Muscle of leg (tissue), 11 donors: Measurements from ENCODE around the gene NOP9. TPM values are rescaled to one million over a fixed set of nuclear protein-coding genes. Genes with fewer than 3 reads are reported as not detected.

Experiments used
- DNase-seq: peaks from one replicate; pipeline ENCODE4 v3.0.0; 2013
- H3K27ac ChIP-seq: one replicate; pipeline ENCODE4 v1.5.1; 2013; ENCODE audit warnings: mild to moderate bottlenecking, low read length, control low read depth
- H3K27me3 ChIP-seq: one replicate; pipeline ENCODE4 v1.6.1; 2013; ENCODE audit warnings: low read length; ENCODE audit not compliant: control insufficient read depth, insufficient read depth
- H3K36me3 ChIP-seq: one replicate; pipeline ENCODE4 v1.6.1; 2013; ENCODE audit warnings: low read length; ENCODE audit not compliant: control insufficient read depth, insufficient read depth
- H3K4me1 ChIP-seq: one replicate; pipeline ENCODE4 v1.6.1; 2013; ENCODE audit warnings: low read length; ENCODE audit not compliant: control insufficient read depth, insufficient read depth
- H3K4me3 ChIP-seq: one replicate; pipeline ENCODE4 v1.5.1; 2013; ENCODE audit warnings: low read length, control low read depth
- H3K9me3 ChIP-seq: replicated peaks from 2 replicates; pipeline ENCODE4 v1.6.1; 2013; ENCODE audit warnings: low read depth, low read length; ENCODE audit not compliant: control insufficient read depth
- WGBS: methylation state at CpG from one replicate; pipeline ENCODE4 v1.1.5; 2013; ENCODE audit warnings: missing lambda C conversion rate; ENCODE audit not compliant: insufficient coverage; 5-methylcytosine and 5-hydroxymethylcytosine counted together
- polyA plus RNA-seq, 8 donors: library from polyadenylated mRNA; unstranded; fragments of 120-200 nt; gene quantifications; one replicate each; pipeline versions ENCODE4 v1.2.1 to v1.2.3, GENCODE V29; 2013; ENCODE audit warnings: inconsistent platforms in 1 of 8, low replicate concordance in 1 of 8; ENCODE audit not compliant: insufficient read length in 8 of 8, insufficient read depth in 1 of 8
- total RNA-seq: library from RNA; stranded (reverse); fragments of 120-200 nt; gene quantifications from one replicate; pipeline ENCODE4 v1.2.4, GENCODE V29; 2013

NOP9 gene
- total and polyA plus RNA-seq, 9 donors = 15.7 to 23.9 (median 20.0) TPM

DNA sequence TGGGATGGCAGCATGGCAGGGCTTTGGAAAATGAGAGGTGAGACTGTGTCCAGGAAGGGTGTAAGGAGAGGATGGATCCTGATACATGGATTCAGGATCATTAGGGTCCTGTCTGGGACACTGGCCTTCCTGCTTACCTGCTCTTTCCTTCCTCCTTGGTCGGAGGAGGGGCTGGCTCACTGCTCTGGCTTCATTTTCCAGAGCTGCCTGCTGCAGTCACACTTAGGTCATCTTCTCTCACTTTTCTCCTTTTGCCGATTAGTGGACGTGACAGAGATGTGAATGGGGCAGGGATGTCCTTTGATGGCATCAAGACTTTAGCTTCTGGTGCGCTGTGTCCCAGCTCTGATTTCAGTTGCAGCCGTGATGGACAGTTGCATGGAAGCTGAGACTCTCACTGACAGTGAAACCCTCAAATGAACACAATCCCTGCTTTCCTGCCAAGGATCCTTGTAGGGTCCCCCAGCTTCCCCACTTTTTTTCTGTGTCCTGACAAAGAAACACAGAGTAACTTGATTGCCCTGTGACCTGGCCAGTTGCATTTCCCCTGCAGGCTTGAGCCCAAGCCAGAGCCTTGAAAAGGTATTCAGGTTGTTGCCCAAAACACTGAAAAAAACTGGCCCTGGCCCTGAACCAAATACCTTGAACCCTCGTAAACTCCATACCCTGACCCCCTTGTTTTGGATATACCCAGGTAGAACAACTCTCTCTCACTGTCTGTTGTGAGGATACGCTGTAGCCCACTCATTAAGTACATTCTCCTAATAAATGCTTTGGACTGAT lies 8.9 kb downstream of the NOP9 start:
- Histone ChIP-seq H3K4me3 (no peak overlapping the region), H3K4me1 (peaks cover 33% of the 10 kb centered on the region), H3K9me3 (no peaks in the 10 kb centered on the region), H3K27me3 (no peaks in the 10 kb centered on the region), H3K27ac (no peak overlapping the region), H3K36me3 (peaks cover 44% of the 10 kb centered on the region)
- no peak for DNase-seq
- WGBS = 87% methylated on average over 6 of the region's 7 CpGs

- DNase-seq = no peak
- Histone ChIP-seq H3K27me3 (peaks cover 1% of the 10 kb centered on the region), H3K9me3 (no peaks in the 10 kb centered on the region), H3K4me3 (peak within 1 kb of the TSS; percentile 43), H3K27ac (peak within 1 kb of the TSS; percentile 81), H3K36me3 (peaks cover 32% of the 10 kb centered on the region), H3K4me1 (peaks cover 36% of the 10 kb centered on the region)
- WGBS = 86% methylated on average over 1 of the region's 5 CpGs
Measured at GRCh38 chr14:24309538-24310264, 10.1 kb downstream of the NOP9 start, which contains the start of gene LTB4R2. Gene LTB4R2, plus strand, starts transcription at chr14:24310140. Its CDS starts 525 bp downstream, at chr14:24310665.

DNA sequence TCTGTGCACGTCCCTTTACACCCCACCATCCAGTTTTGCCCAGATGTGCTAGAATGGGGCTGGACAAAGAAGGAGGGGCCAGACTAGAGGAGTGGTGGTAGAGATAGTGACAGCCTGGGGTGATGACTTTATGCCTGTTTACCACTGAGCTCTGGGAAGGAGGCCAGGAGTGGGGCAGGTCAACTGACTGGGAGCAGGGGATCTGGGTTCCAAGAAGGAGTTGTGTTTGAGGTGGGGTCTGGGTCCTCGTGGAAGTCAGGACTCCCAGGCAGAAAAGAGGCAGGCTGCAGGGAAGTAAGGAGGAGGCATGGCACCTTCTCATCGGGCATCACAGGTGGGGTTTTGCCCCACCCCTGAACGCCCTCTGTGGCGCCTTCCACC lies 10.6 kb downstream of the NOP9 start:
- Histone ChIP-seq H3K27ac (peak overlapping the region; percentile 68), H3K4me1 (peaks cover 36% of the 10 kb centered on the region), H3K36me3 (peaks cover 27% of the 10 kb centered on the region), H3K4me3 (peak overlapping the region; percentile 43), H3K9me3 (no peaks in the 10 kb centered on the region), H3K27me3 (peaks cover 7% of the 10 kb centered on the region)
- WGBS = 25% methylated on average over 4 of the region's 5 CpGs
- no peak for DNase-seq

- Histone ChIP-seq H3K9me3 (no peaks in the 10 kb centered on the region), H3K27me3 (peaks cover 13% of the 10 kb centered on the region), H3K4me3 (peak within 1 kb of the TSS; percentile 43), H3K36me3 (peaks cover 20% of the 10 kb centered on the region), H3K27ac (peak within 1 kb of the TSS; percentile 81), H3K4me1 (peaks cover 40% of the 10 kb centered on the region)
- DNase-seq = peak; percentile 81
- WGBS = 8% methylated on average over 94 of the region's 99 CpGs
Measured at GRCh38 chr14:24310646-24311604, 11.3 kb downstream of the NOP9 start, which contains the start of gene LTB4R. Gene LTB4R, plus strand, starts transcription at chr14:24311502. Its CDS starts 4,150 bp downstream, at chr14:24315652.

- Histone ChIP-seq H3K27me3 (peaks cover 22% of the 10 kb centered on the region), H3K4me1 (peaks cover 43% of the 10 kb centered on the region)
- WGBS = no CpG with 5 or more reads among the region's 1 CpG
Measured at GRCh38 chr14:24311837-24312615, 12.4 kb downstream of the NOP9 start.

DNA sequence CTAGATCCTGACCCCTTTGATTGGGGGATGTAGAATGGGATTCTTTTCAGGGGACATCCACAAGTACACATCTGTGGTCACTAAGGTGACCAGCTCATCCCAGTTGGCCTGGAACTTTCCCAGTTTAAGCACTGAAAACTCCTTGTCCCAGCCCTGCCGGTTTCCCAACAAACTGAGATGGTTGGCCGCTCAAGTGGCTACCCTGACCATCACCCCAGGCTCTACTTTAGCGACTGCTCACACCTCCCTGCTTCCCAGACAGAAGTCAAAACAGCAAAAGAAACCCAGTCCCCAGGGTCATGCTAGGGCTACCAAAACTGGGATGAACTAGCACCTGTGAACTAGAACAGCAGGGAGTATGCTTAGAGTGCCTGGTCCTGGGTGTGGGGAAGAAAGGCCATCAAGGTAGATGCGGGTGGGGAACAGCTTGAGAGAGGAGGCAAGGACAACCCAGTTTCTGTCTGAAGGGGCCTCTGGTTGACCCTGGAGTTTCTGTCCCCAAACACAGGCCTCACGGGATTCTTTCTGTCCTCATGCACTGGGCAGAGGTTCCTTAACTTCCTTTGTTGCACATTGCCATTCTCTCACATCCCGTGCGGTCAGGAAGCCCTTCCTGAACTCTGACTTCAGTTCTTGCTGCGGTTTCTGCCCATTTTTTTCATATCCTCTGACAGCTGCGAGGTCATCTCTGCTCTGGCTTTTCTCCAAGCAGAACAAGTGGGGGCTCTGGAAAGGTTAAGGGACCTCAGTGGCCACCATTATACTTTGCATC lies 13.3 kb downstream of the NOP9 start:
- Histone ChIP-seq H3K27ac (peak overlapping the region; percentile 81), H3K27me3 (peaks cover 25% of the 10 kb centered on the region), H3K4me3 (no peak overlapping the region), H3K36me3 (peaks cover 2% of the 10 kb centered on the region), H3K4me1 (peaks cover 43% of the 10 kb centered on the region), H3K9me3 (no peaks in the 10 kb centered on the region)
- 67% methylated on average over 5 of the region's 9 CpGs for WGBS
- peak; percentile 82 for DNase-seq

More at GRCh38 chr14:24311837-24312615, 12.4 kb downstream of the NOP9 start:
- Histone ChIP-seq H3K27ac (peak overlapping the region; percentile 81), H3K9me3 (no peaks in the 10 kb centered on the region), H3K4me3 (peak overlapping the region; percentile 43), H3K36me3 (peaks cover 11% of the 10 kb centered on the region)
- DNase-seq = peak; percentile 30

- Histone ChIP-seq H3K27ac (peak overlapping the region; percentile 13), H3K9me3 (no peaks in the 10 kb centered on the region), H3K4me1 (peaks cover 40% of the 10 kb centered on the region), H3K4me3 (no peak overlapping the region), H3K27me3 (peaks cover 34% of the 10 kb centered on the region), H3K36me3 (no peaks in the 10 kb centered on the region)
- peak; percentile 38 for DNase-seq
- WGBS = 86% methylated on average over 1 of the region's 2 CpGs
Measured at GRCh38 chr14:24313913-24314312, 14.3 kb downstream of the NOP9 start.

- Histone ChIP-seq H3K27ac (no peak overlapping the region), H3K36me3 (no peaks in the 10 kb centered on the region), H3K4me3 (no peak overlapping the region), H3K9me3 (no peaks in the 10 kb centered on the region), H3K27me3 (peaks cover 40% of the 10 kb centered on the region), H3K4me1 (peaks cover 40% of the 10 kb centered on the region)
- 67% methylated on average over 1 of the region's 5 CpGs for WGBS
- peak; percentile 24 for DNase-seq
Measured at GRCh38 chr14:24314377-24315193, 14.9 kb downstream of the NOP9 start.
